Upper lobe of left lung (tissue), 6 donors: ENCODE measurements around the gene DUSP12. TPM values are rescaled to one million over a fixed set of nuclear protein-coding genes. Genes with fewer than 3 reads are reported as not detected.

ENCODE experiments used
- ATAC-seq, 2 donors: fragments of 200-7000 bp; cut with Tn5 transposase; one replicate each; pipeline ENCODE4 v1.9.1; 2022; ENCODE audit warnings: mild to moderate bottlenecking in 2 of 2, moderate library complexity in 2 of 2; ENCODE audit not compliant: low FRiP score in 2 of 2
- DNase-seq, 2 donors: peaks; one replicate each; pipeline ENCODE4 v3.0.0-alpha.2; 2019 to 2020
- H3K27ac ChIP-seq, 4 donors: fragments of 200-600 bp; sonication (generic); one replicate each; pipeline ENCODE4 v1.5.1; 2016 to 2019
- H3K27me3 ChIP-seq, 4 donors: fragments of 200-600 bp; sonication (generic); one replicate each; pipeline ENCODE4 v1.5.1; 2017 to 2019
- H3K36me3 ChIP-seq, 4 donors: fragments of 200-600 bp; sonication (generic); one replicate each; pipeline ENCODE4 v1.5.1; 2016 to 2019
- H3K4me1 ChIP-seq, 4 donors: fragments of 200-600 bp; sonication (generic); one replicate each; pipeline ENCODE4 v1.5.1; 2018 to 2019
- H3K4me3 ChIP-seq, 4 donors: fragments of 200-600 bp; sonication (generic); one replicate each; pipeline ENCODE4 v1.5.1; 2017 to 2019; ENCODE audit warnings: mild to moderate bottlenecking in 2 of 4, moderate library complexity in 1 of 4
- H3K9me3 ChIP-seq, 4 donors: fragments of 200-600 bp; sonication (generic); one replicate each; pipeline ENCODE4 v1.5.1; 2018 to 2019
- CTCF ChIP-seq, 6 experiments: fragments of 450-650 bp in 4 of 6; fragments of 200-600 bp in 2 of 6; sonication (generic) in 2 of 6; IDR thresholded peaks; one replicate each; pipeline ENCODE4 v1.5.1; 2016 to 2019; ENCODE audit warnings: antibody characterized with exemption in 6 of 6
- EP300 ChIP-seq, 4 donors: sonication (generic); formaldehyde crosslinking; IDR thresholded peaks; one replicate each; pipeline ENCODE4 v1.5.1; 2017; ENCODE audit warnings: antibody characterized with exemption in 4 of 4, control low read depth in 2 of 4
- POLR2A ChIP-seq, 4 donors: fragments of 450-650 bp; IDR thresholded peaks; one replicate each; pipeline ENCODE4 v1.5.1; 2016 to 2017; ENCODE audit warnings: antibody characterized with exemption in 4 of 4, mild to moderate bottlenecking in 2 of 4
- POLR2AphosphoS5 ChIP-seq, 2 donors: sonication (generic); formaldehyde crosslinking; IDR thresholded peaks; one replicate each; pipeline ENCODE4 v1.5.1; 2017; ENCODE audit warnings: antibody characterized with exemption in 2 of 2
- WGBS, 2 donors: methylation state at CpG; one replicate each; pipeline ENCODE4 v1.1.5; 2017 to 2018; 5-methylcytosine and 5-hydroxymethylcytosine counted together
- total RNA-seq, 6 donors: library from RNA; depleted of rRNA in 4 of 6; stranded (reverse); fragments of >200 nt in 4 of 6; gene quantifications; one replicate each; pipeline versions ENCODE4 v1.1.0 to v1.2.1, GENCODE V29; 2016 to 2021
- donor health status: DM: no; HTN: no; CAD: no; lungs with moderate emphysema.
- donor health status: DM: no; HTN: yes; CAD: no; lungs with severe emphysema.

Gene DUSP12
- total RNA-seq, 6 donors from 2014 or later = 4.6 to 29.0 (median 15.9) TPM

- Histone ChIP-seq H3K27ac (peak overlapping the region; percentile 10 to 72 (median 38)), H3K4me1 (peaks cover 25 to 56% (median 31%) of the 10 kb centered on the region in 4 donors), H3K36me3 (no peaks in the 10 kb centered on the region), H3K9me3 (no peaks in the 10 kb centered on the region), H3K27me3 (no peaks in the 10 kb centered on the region), H3K4me3 (no peak overlapping the region)
- peak in 1 of 4 donors; percentile 35 for TF ChIP-seq POLR2A (IDR thresholded peaks at IDR 0.05)
- TF ChIP-seq EP300 (IDR thresholded peaks at IDR 0.05) = no peak
- no peak for TF ChIP-seq CTCF (IDR thresholded peaks at IDR 0.05)
- ATAC-seq = peak in 1 of 2 donors; percentile 79
- no peak for DNase-seq
Observed at GRCh38 chr1:161772397-161772796, 22.8 kb downstream of the DUSP12 start.

GRCh38 chr1:161773791-161774190 is 24.2 kb downstream of the DUSP12 start:
- DNase-seq (no peak), ATAC-seq (no peak)
- H3K4me3 ChIP-seq = no peak overlapping the region
- no peak for TF ChIP-seq CTCF (IDR thresholded peaks at IDR 0.05)
- TF ChIP-seq EP300 (IDR thresholded peaks at IDR 0.05) = no peak
- TF ChIP-seq POLR2AphosphoS5 (IDR thresholded peaks at IDR 0.05) = no peak
- no peak for TF ChIP-seq POLR2A (IDR thresholded peaks at IDR 0.05)
- peaks cover 15 to 43% (median 21%) of the 10 kb centered on the region in 4 donors for H3K4me1 ChIP-seq
- H3K36me3 ChIP-seq = no peaks in the 10 kb centered on the region
- 47 to 49% methylated on average over 4 of the region's 4 CpGs for WGBS, 2 donors
- no peaks in the 10 kb centered on the region for H3K9me3 ChIP-seq
- no peak overlapping the region for H3K27ac ChIP-seq
- no peaks in the 10 kb centered on the region for H3K27me3 ChIP-seq

GRCh38 chr1:161777261-161777660 is 27.7 kb downstream of the DUSP12 start:
- Histone ChIP-seq H3K9me3 (no peaks in the 10 kb centered on the region), H3K36me3 (peaks cover 0 to 14% (median 0%) of the 10 kb centered on the region in 4 donors), H3K4me3 (no peak overlapping the region), H3K27me3 (no peaks in the 10 kb centered on the region), H3K27ac (no peak overlapping the region), H3K4me1 (peaks cover 4 to 13% (median 9%) of the 10 kb centered on the region in 4 donors)
- DNase-seq (no peak), ATAC-seq (no peak)
- 80 to 94% methylated on average over 2 of the region's 2 CpGs for WGBS, 2 donors
- TF ChIP-seq CTCF (IDR thresholded peaks at IDR 0.05) = no peak
- TF ChIP-seq POLR2A (IDR thresholded peaks at IDR 0.05) = no peak
- no peak for TF ChIP-seq EP300 (IDR thresholded peaks at IDR 0.05)
- no peak for TF ChIP-seq POLR2AphosphoS5 (IDR thresholded peaks at IDR 0.05)

- TF ChIP-seq POLR2AphosphoS5 (IDR thresholded peaks at IDR 0.05) (no peak), EP300 (IDR thresholded peaks at IDR 0.05) (no peak), POLR2A (IDR thresholded peaks at IDR 0.05) (no peak), CTCF (IDR thresholded peaks at IDR 0.05) (no peak)
- Histone ChIP-seq H3K27ac (no peak overlapping the region), H3K9me3 (no peaks in the 10 kb centered on the region), H3K36me3 (peaks cover 0 to 25% (median 1%) of the 10 kb centered on the region in 4 donors), H3K4me1 (peaks cover 0 to 3% (median under 1%) of the 10 kb centered on the region in 4 donors), H3K4me3 (no peak overlapping the region), H3K27me3 (no peaks in the 10 kb centered on the region)
- no peak for DNase-seq
- no peak for ATAC-seq
- 93% methylated on average over 1 of the region's 1 CpG for WGBS, 2 donors
Observed at GRCh38 chr1:161778522-161778921, 28.9 kb downstream of the DUSP12 start.

- Histone ChIP-seq H3K9me3 (no peaks in the 10 kb centered on the region), H3K27ac (no peak overlapping the region), H3K4me3 (no peak overlapping the region), H3K36me3 (peaks cover 3 to 34% (median 7%) of the 10 kb centered on the region in 4 donors), H3K4me1 (peaks cover 0 to 2% (median 0%) of the 10 kb centered on the region in 4 donors), H3K27me3 (no peaks in the 10 kb centered on the region)
- WGBS, 2 donors = 91 to 93% methylated on average over 2 of the region's 2 CpGs
- DNase-seq (no peak), ATAC-seq (no peak)
- TF ChIP-seq POLR2AphosphoS5 (IDR thresholded peaks at IDR 0.05) (no peak), EP300 (IDR thresholded peaks at IDR 0.05) (no peak), CTCF (IDR thresholded peaks at IDR 0.05) (no peak), POLR2A (IDR thresholded peaks at IDR 0.05) (no peak)
Observed at GRCh38 chr1:161779393-161779792, 29.8 kb downstream of the DUSP12 start.
